Muscle of leg (tissue), 11 donors: ENCODE data around the gene WFIKKN1. TPM values are rescaled to one million over a fixed set of nuclear protein-coding genes. Genes with fewer than 3 reads are reported as not detected.
A peak's percentile ranks its signal among the peaks of the same experiment; 100 is the strongest.

ENCODE experiments used
- DNase-seq: peaks from one replicate; pipeline ENCODE4 v3.0.0; 2013
- H3K27ac ChIP-seq: one replicate; pipeline ENCODE4 v1.5.1; 2013; ENCODE audit warnings: mild to moderate bottlenecking, low read length, control low read depth
- H3K27me3 ChIP-seq: one replicate; pipeline ENCODE4 v1.6.1; 2013; ENCODE audit warnings: low read length; ENCODE audit not compliant: control insufficient read depth, insufficient read depth
- H3K36me3 ChIP-seq: one replicate; pipeline ENCODE4 v1.6.1; 2013; ENCODE audit warnings: low read length; ENCODE audit not compliant: control insufficient read depth, insufficient read depth
- H3K4me1 ChIP-seq: one replicate; pipeline ENCODE4 v1.6.1; 2013; ENCODE audit warnings: low read length; ENCODE audit not compliant: control insufficient read depth, insufficient read depth
- H3K4me3 ChIP-seq: one replicate; pipeline ENCODE4 v1.5.1; 2013; ENCODE audit warnings: low read length, control low read depth
- H3K9me3 ChIP-seq: replicated peaks from 2 replicates; pipeline ENCODE4 v1.6.1; 2013; ENCODE audit warnings: low read depth, low read length; ENCODE audit not compliant: control insufficient read depth
- WGBS: methylation state at CpG from one replicate; pipeline ENCODE4 v1.1.5; 2013; ENCODE audit warnings: missing lambda C conversion rate; ENCODE audit not compliant: insufficient coverage; 5-methylcytosine and 5-hydroxymethylcytosine counted together
- polyA plus RNA-seq, 8 donors: library from polyadenylated mRNA; unstranded; fragments of 120-200 nt; gene quantifications; one replicate each; pipeline versions ENCODE4 v1.2.1 to v1.2.3, GENCODE V29; 2013; ENCODE audit warnings: inconsistent platforms in 1 of 8, low replicate concordance in 1 of 8; ENCODE audit not compliant: insufficient read length in 8 of 8, insufficient read depth in 1 of 8
- total RNA-seq: library from RNA; stranded (reverse); fragments of 120-200 nt; gene quantifications from one replicate; pipeline ENCODE4 v1.2.4, GENCODE V29; 2013

Gene WFIKKN1
- total and polyA plus RNA-seq, 9 donors: 0.12 to 0.82 (median 0.33) TPM

DNA sequence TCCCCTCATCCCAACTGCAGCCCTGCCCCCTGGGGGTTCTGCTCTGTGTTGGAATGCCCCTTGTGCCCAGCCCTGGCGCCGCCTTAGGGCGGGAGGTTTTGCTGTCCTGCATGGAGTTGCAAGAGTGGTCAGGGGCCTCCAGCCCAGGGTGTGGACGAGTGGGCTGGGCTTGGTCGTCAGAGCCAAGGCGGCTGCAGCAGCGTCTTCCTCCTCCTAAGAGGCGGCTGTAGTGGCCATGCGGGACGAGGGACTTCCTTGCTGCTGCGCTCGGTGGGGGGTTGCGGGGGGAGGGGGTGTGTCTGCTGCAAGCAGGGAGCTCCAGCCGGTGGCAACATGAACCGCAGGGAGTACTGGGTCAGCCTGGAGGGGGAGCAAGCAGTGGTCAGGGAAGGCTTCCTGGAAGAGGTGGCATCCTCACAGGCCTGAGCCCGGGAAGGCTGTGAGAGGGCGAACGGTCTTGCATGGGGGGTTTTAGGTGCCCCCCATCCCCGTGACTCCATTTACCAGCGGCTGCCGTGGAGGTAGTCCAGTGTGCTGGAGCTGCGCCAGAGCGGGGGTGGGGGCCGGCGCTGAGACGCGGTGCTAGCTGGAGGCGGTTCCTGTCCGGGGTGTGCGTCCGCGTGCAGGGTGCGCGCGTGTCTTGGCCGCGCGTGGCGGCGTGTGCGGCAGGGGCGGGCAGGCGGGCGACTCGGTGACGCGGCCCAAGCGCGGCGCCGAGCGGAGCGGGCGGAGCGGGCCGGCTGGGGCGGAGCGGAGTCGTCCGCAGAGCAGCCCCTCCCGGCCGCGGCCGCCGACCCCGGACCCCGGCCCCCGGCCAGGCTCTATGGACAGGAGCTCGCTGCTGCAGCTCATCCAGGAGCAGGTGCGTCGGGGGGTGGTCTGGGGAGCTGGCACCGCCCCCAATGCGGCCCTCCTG is 44.4 kb downstream of the WFIKKN1 start, which contains the start of gene RHBDL1:
TSS of gene RHBDL1 (plus strand) at position 704 of the 916 bp plus-strand sequence. CDS start at position 824, 120 bp downstream.
- DNase-seq: no peak
- H3K27me3 ChIP-seq: peaks cover 29% of the 10 kb centered on the region
- no peak within 1 kb of the TSS for H3K4me3 ChIP-seq
- H3K27ac ChIP-seq: no peak within 1 kb of the TSS
- peaks cover 42% of the 10 kb centered on the region for H3K36me3 ChIP-seq
- H3K9me3 ChIP-seq: no peaks in the 10 kb centered on the region
- peaks cover 25% of the 10 kb centered on the region for H3K4me1 ChIP-seq
- WGBS: 4% methylated on average over 67 of the region's 73 CpGs

DNA sequence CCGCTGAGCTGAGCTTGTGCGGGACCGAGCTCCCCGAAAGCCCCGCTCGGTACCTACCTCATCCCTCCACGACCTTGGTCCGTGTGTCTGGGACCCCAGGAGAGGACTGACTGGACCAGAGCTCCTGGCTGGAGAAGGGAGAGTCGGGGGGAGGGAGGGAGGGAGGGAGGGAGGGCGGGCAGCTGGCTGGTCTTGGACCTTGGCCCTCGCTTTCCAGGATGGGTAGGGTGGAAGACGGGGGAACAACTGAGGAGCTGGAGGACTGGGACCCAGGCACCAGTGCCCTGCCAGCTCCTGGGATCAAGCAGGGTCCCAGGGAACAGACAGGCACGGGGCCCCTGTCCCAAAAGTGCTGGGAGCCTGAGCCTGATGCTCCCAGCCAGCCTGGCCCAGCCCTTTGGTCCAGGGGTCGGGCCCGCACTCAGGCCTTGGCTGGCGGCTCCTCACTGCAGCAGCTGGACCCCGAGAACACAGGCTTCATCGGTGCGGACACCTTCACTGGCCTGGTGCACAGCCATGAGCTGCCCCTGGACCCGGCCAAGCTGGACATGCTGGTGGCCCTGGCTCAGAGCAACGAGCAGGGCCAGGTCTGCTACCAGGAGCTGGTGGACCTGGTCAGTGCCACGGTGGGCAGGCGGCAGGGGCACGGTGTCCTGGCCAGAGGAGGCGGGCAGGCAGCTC is 45.2 kb downstream of the WFIKKN1 start:
- Histone ChIP-seq H3K36me3 (peaks cover 34% of the 10 kb centered on the region), H3K27ac (no peak overlapping the region), H3K4me3 (no peak overlapping the region), H3K4me1 (peaks cover 28% of the 10 kb centered on the region), H3K9me3 (no peaks in the 10 kb centered on the region), H3K27me3 (peaks cover 29% of the 10 kb centered on the region)
- 51% methylated on average over 14 of the region's 25 CpGs for WGBS
- DNase-seq: no peak

DNA sequence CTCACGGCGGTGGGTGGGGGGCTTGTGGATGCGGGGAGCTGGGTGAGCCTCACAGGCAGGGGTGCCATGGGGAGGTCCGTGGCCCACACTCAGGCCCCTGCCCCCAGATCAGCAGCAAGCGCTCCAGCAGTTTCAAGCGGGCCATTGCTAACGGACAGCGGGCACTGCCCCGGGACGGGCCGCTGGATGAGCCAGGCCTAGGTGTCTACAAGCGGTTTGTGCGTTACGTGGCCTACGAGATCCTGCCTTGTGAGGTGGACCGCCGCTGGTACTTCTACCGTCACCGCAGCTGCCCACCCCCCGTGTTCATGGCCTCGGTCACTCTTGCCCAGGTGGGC is 45.7 kb downstream of the WFIKKN1 start:
- Histone ChIP-seq H3K36me3 (peaks cover 33% of the 10 kb centered on the region), H3K4me3 (no peak overlapping the region), H3K27ac (no peak overlapping the region), H3K9me3 (no peaks in the 10 kb centered on the region), H3K4me1 (peaks cover 33% of the 10 kb centered on the region), H3K27me3 (peaks cover 29% of the 10 kb centered on the region)
- DNase-seq: no peak
- 88% methylated on average over 21 of the region's 21 CpGs for WGBS

DNA sequence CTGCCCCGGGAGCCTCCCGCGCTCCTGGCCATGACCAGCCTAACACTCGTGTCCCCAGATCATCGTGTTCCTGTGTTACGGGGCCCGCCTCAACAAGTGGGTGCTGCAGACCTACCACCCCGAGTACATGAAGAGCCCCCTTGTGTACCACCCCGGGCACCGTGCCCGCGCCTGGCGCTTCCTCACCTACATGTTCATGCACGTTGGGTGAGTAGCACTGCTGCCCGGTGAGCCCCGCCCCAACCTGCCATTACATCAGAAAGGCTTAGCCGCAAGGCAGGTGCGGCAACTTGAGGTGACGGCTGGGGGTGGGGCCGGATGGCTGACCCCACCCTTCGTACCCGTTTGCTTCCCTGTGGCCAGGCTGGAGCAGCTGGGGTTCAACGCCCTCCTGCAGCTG is 46.1 kb downstream of the WFIKKN1 start:
- peaks cover 37% of the 10 kb centered on the region for H3K4me1 ChIP-seq
- H3K36me3 ChIP-seq: peaks cover 34% of the 10 kb centered on the region
- peaks cover 29% of the 10 kb centered on the region for H3K27me3 ChIP-seq
- WGBS: 60% methylated on average over 23 of the region's 23 CpGs
- H3K4me3 ChIP-seq: no peak overlapping the region
- no peak overlapping the region for H3K27ac ChIP-seq
- no peak for DNase-seq
- H3K9me3 ChIP-seq: no peaks in the 10 kb centered on the region

DNA sequence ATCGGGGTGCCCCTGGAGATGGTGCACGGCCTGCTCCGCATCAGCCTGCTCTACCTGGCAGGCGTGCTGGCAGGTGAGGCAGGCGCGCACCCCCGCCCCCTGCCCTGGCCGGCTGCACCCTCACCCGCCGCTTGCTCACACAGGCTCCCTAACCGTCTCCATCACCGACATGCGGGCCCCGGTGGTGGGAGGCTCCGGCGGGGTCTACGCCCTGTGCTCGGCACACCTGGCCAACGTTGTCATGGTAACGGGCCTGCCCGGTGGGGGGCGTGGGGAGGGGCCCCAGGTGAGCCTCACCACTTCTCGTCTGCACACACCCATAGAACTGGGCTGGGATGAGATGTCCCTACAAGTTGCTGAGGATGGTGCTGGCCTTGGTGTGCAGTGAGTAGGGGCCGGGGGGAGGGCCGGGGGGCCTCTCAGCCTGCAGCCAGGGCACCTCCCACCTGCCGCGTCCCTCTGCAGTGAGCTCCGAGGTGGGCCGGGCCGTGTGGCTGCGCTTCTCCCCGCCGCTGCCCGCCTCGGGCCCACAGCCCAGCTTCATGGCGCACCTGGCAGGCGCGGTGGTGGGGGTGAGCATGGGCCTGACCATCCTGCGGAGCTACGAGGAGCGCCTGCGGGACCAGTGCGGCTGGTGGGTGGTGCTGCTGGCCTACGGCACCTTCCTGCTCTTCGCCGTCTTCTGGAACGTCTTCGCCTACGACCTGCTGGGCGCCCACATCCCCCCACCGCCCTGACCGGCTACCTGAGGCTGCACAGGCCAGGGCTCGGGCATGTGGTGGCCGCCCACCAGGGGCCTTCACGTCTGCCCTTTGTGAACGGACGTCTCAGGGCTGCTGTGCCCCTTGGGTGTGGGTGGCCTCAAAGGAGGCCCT is 46.8 kb downstream of the WFIKKN1 start:
- H3K4me3 ChIP-seq: no peak overlapping the region
- WGBS: 51% methylated on average over 31 of the region's 57 CpGs
- peaks cover 29% of the 10 kb centered on the region for H3K27me3 ChIP-seq
- H3K27ac ChIP-seq: no peak overlapping the region
- no peak for DNase-seq
- H3K36me3 ChIP-seq: peaks cover 34% of the 10 kb centered on the region
- H3K9me3 ChIP-seq: no peaks in the 10 kb centered on the region
- peaks cover 38% of the 10 kb centered on the region for H3K4me1 ChIP-seq

DNA sequence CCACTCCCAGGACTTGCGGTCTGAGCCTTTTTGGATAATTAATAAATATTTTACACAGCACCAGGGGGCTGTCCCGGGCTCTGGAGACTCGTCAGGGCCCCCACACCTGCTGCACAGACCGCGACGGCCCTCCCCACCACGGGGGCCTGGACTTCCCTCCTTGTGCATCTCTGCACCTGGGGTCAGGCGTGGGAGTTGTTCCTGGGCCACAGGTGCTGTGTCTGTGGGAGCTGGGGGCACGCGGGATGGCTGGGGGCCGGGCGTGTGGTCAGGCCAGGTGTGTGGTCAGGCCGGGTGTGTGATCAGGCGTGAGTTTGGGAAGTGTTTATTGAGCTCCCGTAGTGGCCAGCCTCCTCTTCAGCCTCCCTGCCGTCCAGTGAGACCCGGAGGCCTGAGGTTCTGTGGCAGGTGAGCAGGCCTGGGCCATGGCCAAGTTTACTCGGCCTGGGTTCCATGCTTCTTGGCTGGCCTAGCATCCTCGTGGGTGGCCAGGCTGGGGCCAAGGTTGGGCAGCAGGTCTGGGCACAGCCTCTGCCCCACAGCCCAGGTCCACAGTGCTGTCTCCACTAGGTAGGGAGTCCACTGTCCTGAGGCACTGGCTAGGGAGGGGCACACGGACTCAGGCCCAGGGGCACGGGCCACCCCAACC is 47.5 kb downstream of the WFIKKN1 start:
- peaks cover 44% of the 10 kb centered on the region for H3K4me1 ChIP-seq
- 65% methylated on average over 18 of the region's 21 CpGs for WGBS
- peaks cover 29% of the 10 kb centered on the region for H3K27me3 ChIP-seq
- no peak for DNase-seq
- no peak overlapping the region for H3K4me3 ChIP-seq
- H3K9me3 ChIP-seq: no peaks in the 10 kb centered on the region
- H3K27ac ChIP-seq: no peak overlapping the region
- peaks cover 34% of the 10 kb centered on the region for H3K36me3 ChIP-seq

DNA sequence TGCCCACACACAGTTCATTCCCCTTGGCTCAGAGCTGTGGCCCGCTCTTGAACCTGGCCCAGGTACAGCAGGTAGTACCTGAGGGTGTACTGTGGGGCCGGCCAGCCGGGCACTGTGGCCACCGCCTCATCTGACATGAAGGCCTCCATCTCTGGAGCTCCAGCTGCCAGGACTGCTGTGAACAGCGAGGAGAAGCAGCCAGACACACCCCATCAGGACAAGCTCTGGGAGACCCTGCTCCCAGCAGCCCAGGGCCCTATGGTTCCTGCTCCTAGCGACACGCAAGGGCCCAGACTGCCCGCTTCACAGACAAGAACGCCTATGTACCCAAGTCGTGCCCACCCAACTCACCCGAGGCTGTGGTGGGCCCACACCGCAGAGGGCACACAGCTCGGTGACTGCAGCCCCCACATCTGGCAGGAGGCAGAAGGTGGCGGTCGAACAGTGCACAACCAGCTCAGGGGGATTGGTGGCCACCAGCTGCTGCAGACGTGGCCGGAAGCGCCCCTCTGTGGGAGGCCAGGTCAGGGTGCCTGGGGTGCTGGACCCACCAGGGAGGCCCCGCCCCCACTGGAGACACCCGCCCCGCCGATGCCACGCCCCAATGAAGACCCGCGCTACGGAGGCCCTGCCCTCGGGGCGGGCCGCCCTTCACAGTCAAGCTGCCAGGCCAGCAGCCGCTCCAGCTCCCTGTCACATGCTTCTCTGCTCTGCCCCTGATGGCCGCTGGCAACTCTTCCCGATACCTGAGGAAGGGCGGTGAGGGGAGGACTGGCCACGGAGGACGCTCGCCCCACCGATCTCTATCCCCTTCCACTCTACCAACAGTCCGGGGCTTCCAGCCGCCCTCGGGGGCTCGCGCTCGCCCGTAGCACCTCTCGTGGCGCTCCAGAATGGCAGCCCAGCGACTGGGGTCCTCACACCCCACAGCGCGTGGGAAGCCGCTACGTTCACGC is 48.4 kb downstream of the WFIKKN1 start:
- Histone ChIP-seq H3K9me3 (no peaks in the 10 kb centered on the region), H3K27me3 (peaks cover 29% of the 10 kb centered on the region), H3K4me3 (peak overlapping the region; percentile 49), H3K27ac (peak overlapping the region; percentile 80), H3K4me1 (peaks cover 48% of the 10 kb centered on the region), H3K36me3 (peaks cover 29% of the 10 kb centered on the region)
- 21% methylated on average over 40 of the region's 52 CpGs for WGBS
- DNase-seq: peak; percentile 85

DNA sequence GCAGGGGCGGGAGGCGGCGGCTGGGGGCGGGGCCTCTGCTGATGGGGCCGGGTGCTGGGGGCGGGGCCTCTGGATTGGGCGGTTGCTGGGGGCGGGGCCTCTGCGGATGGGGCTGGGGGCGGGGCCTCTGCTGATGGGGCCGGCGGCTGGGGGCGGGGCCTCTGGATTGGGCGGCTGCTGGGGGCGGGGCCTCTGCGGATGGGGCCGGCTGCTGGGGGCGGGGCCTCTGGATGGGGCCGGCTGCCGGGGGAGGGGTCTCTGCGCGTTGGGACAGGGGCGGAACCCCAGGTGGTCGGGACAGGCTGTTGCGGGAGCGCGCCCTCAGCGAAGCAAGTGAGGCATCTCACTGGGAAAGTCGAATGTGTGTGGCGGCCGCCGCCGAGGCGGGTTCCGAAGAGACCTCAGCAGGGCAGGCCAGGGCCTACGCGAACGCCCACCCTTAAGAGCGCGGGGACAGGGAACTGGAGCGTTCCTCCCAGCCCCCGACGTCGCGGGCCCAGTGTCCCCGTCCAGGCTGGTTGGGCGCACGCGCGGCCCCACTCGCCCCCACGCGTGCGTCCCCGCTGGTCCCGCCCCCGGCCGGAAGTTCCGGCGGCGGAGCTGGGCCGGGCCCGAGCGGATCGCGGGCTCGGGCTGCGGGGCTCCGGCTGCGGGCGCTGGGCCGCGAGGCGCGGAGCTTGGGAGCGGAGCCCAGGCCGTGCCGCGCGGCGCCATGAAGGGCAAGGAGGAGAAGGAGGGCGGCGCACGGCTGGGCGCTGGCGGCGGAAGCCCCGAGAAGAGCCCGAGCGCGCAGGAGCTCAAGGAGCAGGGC is 49.2 kb downstream of the WFIKKN1 start, which contains the start of gene STUB1:
TSS of gene STUB1 (plus strand) at position 597 of the 811 bp plus-strand sequence. CDS start at position 713, 116 bp downstream.
- peak; percentile 95 for DNase-seq
- Histone ChIP-seq H3K9me3 (no peaks in the 10 kb centered on the region), H3K36me3 (peaks cover 25% of the 10 kb centered on the region), H3K4me1 (peaks cover 49% of the 10 kb centered on the region), H3K27me3 (peaks cover 25% of the 10 kb centered on the region), H3K4me3 (peak within 1 kb of the TSS; percentile 77), H3K27ac (peak within 1 kb of the TSS; percentile 97)
- WGBS: under 1% methylated on average over 74 of the region's 91 CpGs
